Cardiac fibroblast (primary cell): ENCODE data around the gene NEK6.

Experiments used
- DNase-seq, 2 donors: peaks; one replicate each; pipeline versions ENCODE4 v3.0.0 to v3.0.0-alpha.2; 2010; ENCODE audit warnings: low read depth in 2 of 2
- H3K4me3 ChIP-seq, 2 donors: replicated peaks in 1 of 2; 1 replicate in 1 of 2; 2 replicates in 1 of 2; pipeline ENCODE4 v1.5.1; 2011; ENCODE audit warnings: low read depth in 2 of 2, low read length in 2 of 2, mild to moderate bottlenecking in 2 of 2, moderate library complexity in 1 of 2
- TF ChIP-seq, protein P1 (sequence below): IDR thresholded peaks from one replicate; pipeline ENCODE4 v1.5.1; 2011; ENCODE audit warnings: low read depth, mild to moderate bottlenecking, low read length, inconsistent platforms

The NEK6 gene

DNA sequence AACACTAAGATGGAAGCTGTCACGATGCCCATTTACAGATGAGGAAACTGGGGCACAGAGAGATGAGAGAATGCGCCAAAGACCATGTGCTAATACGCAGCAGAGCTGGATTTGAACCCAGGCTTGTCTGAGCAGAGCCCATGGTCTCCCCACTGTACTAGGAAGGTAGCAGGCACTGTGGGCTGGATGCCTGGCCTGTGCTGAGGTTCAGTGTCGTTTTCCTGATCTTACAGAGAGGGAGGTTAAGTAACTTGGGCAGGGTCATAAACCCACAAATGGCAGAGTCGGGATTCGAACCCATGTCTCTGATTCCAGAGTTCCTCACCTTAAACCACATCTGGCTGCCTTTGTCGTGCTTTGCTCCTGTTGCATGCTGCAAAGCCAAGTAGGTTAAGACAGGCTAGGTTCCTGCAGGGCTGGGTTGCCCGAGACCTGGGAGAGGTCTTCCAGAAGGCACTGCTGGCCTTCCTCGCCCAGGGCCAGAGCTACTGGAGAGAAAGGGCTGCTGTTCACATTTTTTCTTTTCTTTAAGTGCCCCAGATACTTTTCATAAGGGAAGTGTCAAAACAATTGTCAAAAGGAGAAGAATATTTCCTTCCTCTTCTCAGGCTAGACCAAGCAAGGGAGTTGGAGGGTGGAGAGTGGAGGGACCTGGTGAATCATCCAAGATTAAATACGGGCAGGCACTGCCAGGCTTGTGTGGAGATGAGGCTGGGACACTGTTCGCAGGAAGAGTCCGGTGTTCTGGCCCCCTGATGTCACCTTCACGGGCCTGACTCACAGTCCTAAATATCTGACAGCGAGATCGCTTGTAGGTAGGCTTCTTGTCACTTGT lies 3.2 kb downstream of the NEK6 start:
- peak overlapping the region; percentile 36 to 37 for H3K4me3 ChIP-seq
- TF ChIP-seq, protein P1, sequence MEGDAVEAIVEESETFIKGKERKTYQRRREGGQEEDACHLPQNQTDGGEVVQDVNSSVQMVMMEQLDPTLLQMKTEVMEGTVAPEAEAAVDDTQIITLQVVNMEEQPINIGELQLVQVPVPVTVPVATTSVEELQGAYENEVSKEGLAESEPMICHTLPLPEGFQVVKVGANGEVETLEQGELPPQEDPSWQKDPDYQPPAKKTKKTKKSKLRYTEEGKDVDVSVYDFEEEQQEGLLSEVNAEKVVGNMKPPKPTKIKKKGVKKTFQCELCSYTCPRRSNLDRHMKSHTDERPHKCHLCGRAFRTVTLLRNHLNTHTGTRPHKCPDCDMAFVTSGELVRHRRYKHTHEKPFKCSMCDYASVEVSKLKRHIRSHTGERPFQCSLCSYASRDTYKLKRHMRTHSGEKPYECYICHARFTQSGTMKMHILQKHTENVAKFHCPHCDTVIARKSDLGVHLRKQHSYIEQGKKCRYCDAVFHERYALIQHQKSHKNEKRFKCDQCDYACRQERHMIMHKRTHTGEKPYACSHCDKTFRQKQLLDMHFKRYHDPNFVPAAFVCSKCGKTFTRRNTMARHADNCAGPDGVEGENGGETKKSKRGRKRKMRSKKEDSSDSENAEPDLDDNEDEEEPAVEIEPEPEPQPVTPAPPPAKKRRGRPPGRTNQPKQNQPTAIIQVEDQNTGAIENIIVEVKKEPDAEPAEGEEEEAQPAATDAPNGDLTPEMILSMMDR: no peak
- DNase-seq: peak; percentile 72 to 86

DNA sequence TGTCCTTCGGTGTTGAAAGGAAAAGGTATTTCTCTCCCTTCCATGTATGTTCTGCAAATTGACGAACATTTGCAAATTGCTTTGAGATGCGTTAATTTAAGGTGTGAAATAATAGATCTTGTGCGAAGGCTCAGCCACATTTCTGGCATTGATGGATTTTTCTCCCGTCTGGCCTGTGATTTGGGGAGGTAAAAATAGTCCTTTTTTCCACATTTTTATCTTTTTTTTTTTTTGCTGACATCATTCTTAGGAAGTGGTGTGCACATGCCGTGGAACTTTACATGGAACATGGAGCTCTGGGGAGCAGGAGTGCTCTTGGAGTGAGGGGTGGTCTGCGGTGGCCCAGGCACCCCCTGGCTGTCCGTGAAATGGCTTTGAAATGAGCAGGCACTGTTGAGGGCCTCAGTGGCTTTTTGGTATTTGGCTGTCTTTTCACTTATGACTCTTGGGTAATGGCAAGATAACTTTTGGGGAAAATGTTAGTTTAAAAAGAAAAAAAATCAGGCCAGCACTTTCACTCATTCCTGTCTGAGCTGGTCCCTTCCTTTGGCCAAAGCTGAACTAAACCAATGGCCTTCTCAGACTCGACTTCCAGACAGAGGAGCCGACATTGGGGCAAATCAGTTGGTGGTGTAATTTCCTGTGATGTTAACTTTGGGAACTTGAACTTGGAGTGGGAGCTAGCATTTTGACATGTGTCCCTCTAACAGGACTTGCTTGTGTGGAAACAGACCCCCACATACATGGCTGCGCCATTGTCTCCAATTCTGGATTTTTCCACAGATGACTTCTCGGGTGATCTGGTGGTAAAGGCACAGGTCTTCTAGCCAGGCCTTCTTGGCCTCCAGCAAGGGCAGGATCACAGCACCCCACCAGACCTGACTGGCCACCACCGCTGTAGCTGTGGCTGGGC lies 4.2 kb downstream of the NEK6 start:
- no peak for DNase-seq
- H3K4me3 ChIP-seq: peak overlapping the region; percentile 36 to 37
- TF ChIP-seq, protein P1: no peak

DNA sequence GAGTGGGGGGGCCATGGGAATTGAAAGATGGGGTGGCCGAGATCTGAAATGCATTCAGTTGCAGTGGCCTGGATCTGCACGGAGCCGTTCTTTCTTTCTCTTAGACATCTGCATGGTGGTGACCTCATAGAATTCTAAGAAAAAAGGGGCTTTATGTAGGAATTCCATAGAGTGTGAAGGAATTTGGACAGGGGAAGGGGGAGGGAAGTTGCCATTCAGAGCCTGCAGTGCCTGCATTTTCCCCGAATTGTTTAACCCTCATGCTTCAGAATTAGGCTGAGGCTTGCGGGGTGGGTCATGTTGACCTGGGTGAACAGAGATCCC lies 4.9 kb downstream of the NEK6 start:
- DNase-seq: peak in 1 of 2 donors; percentile 51
- H3K4me3 ChIP-seq: peak overlapping the region in 1 of 2 donors; percentile 37
- TF ChIP-seq, protein P1: no peak

DNA sequence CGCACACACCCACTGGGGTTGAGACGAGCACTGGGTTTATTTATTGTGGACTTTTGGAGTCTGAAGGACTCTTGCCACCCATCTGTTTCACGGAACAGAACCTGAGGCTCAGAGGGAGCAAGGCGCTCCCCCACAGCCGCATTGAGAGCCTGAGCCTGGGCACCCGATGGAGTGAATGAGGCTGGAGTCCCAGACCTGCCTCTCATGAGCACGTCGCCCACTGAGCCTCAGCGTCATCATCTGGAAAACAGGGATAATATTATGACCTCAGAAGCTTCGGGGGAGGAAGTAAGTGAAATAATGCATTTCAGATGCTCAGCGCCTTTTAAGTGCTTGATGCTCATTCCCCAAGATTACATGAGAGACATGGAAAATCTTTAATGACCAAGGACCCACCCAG lies 5.5 kb downstream of the NEK6 start:
- H3K4me3 ChIP-seq: peak overlapping the region in 1 of 2 donors; percentile 37
- DNase-seq: no peak
- TF ChIP-seq, protein P1: no peak

DNA sequence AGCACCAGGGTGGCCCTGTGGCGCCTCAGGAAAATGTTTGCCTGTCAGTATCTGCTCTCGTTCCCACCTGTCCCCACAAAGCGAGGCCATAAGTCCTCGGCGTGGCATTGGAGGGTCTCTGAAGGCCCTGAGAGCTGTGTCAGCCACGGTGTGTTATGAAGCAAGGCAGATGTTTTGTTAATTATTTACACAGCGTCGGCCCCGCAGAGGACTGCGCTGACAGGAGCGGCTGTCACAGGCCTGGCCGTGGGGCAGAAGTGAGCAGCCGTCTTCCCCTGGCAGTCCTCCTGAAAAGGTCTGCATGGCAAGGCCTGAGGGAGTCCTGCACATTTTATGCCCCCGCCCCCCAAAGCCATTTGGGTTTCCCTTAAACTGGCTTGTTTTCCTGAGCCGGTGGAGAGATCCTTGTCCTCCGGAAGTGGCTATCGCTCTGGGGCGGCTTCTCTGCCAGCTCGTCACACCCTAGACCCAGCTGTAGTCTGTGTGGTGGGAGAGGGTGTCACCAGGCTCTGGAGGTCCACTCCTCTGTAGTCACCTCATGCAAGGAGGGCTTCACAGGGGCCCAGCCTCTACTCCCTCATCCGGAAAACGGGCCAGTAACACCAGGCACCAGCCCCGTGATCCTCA lies 6.2 kb downstream of the NEK6 start:
- DNase-seq: no peak
- TF ChIP-seq, protein P1: no peak
- H3K4me3 ChIP-seq: peak overlapping the region in 1 of 2 donors; percentile 11

DNA sequence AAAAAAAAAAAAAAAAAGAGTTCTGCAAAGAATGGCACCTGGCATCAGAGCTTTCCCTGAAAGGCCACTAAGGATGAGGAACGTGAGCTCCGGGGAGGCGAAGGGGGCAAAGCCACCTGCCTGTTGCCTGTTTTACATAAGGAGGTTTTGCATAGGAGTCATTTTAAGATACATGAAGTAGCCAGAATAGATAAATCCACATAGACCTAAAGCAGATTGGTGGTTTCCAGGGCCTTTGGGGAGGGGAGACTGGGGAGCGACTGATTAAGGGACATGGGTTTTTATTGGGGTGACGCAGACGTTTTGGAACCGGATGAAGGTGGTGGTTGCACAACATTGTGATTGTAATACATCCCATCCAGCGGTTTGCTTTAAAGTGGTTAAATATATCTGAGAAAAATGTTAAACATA lies 7.1 kb downstream of the NEK6 start:
- H3K4me3 ChIP-seq: no peak overlapping the region
- peak in 1 of 2 donors; percentile 68 for DNase-seq

More for the DNA sequence above, 7.1 kb downstream of the NEK6 start:
- TF ChIP-seq, protein P1: no peak
